Lower leg skin (tissue), 4 donors: ENCODE data around the gene TET2. TPM values are rescaled to one million over a fixed set of nuclear protein-coding genes. Genes with fewer than 3 reads are reported as not detected.

Source experiments
- DNase-seq, 2 donors: peaks; one replicate each; pipeline ENCODE4 v3.0.0-alpha.2; 2019; ENCODE audit warnings: low spot score in 2 of 2
- H3K4me3 ChIP-seq: fragments of 200-600 bp; sonication (generic); 2 replicates; pipeline ENCODE4 v1.5.1; 2017; ENCODE audit warnings: mild to moderate bottlenecking, low read depth; ENCODE audit not compliant: poor library complexity, severe bottlenecking
- POLR2A ChIP-seq, 2 donors: fragments of 450-650 bp; IDR thresholded peaks; one replicate each; pipeline ENCODE4 v1.6.1; 2016 to 2017; ENCODE audit warnings: antibody characterized with exemption in 2 of 2, mild to moderate bottlenecking in 1 of 2, moderate library complexity in 1 of 2
- WGBS, 2 donors: methylation state at CpG; one replicate each; pipeline ENCODE4 v1.1.5; 2018; 5-methylcytosine and 5-hydroxymethylcytosine counted together
- intact Hi-C: fragments of 100-400 bp; cut with DNase I; formaldehyde crosslinking; loops from one replicate; pipeline ENCODE4 v1.15.0; 2023; ENCODE audit warnings: low total_unique reads
- total RNA-seq, 4 donors: library from RNA; depleted of rRNA; stranded (reverse); fragments of >200 nt; gene quantifications; one replicate each; pipeline ENCODE4 v1.1.0, GENCODE V29; 2016
- TF ChIP-seq, protein P1 (sequence below), 3 donors: fragments of 450-650 bp; IDR thresholded peaks; one replicate each; pipeline ENCODE4 v1.5.1; 2016; ENCODE audit warnings: antibody characterized with exemption in 3 of 3, mild to moderate bottlenecking in 3 of 3, moderate library complexity in 2 of 3

The TET2 gene
- total RNA-seq, 4 donors from 2014 or later = 31.0 to 36.0 (median 32.8) TPM

GRCh38 chr4:105186701-105187161 lies 40.1 kb downstream of the TET2 start:
- no peak for TF ChIP-seq POLR2A (IDR thresholded peaks at IDR 0.05)
- TF ChIP-seq, protein P1, sequence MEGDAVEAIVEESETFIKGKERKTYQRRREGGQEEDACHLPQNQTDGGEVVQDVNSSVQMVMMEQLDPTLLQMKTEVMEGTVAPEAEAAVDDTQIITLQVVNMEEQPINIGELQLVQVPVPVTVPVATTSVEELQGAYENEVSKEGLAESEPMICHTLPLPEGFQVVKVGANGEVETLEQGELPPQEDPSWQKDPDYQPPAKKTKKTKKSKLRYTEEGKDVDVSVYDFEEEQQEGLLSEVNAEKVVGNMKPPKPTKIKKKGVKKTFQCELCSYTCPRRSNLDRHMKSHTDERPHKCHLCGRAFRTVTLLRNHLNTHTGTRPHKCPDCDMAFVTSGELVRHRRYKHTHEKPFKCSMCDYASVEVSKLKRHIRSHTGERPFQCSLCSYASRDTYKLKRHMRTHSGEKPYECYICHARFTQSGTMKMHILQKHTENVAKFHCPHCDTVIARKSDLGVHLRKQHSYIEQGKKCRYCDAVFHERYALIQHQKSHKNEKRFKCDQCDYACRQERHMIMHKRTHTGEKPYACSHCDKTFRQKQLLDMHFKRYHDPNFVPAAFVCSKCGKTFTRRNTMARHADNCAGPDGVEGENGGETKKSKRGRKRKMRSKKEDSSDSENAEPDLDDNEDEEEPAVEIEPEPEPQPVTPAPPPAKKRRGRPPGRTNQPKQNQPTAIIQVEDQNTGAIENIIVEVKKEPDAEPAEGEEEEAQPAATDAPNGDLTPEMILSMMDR (IDR thresholded peaks at IDR 0.05) = no peak
- DNase-seq = no peak
- intact Hi-C loops = no loop called here
- no peak overlapping the region for H3K4me3 ChIP-seq
- WGBS, 2 donors = 39 to 58% methylated on average over 2 of the region's 2 CpGs

DNA sequence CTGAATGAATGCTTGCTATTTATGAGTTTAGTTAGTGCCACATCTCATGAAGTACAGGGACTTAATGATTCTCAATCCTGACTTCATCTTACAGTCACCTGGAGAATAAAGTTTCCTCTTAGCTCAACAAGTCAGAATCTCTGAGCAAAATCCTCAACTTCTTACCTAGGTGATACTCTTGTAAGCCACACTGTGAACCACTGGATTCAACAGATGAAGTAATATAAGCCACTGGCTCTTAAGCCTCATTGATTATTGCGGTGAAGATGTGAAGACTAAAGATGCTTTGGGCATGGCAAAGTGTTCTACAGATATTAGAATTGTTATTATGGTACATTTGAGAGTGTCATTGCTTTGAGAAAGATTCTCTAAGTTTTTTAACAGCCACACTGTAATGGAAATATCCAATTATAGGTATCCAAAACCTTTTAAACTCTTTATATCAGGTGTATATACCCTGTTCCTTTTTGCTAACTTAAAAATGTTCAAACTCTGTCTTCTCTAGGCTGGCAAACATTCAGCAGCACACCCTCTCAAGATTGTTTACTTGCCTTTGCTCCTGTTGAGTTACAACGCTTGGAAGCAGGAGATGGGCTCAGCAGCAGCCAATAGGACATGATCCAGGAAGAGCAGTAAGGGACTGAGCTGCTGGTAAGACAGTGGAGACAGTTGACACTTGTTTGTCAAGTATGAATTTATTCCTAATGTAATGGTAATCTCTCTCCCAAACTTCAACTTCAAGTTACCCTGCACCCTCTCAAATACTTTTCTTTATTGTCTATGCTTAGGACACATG lies 43.4 kb downstream of the TET2 start:
- TF ChIP-seq, protein P1 (IDR thresholded peaks at IDR 0.05) = no peak
- TF ChIP-seq POLR2A (IDR thresholded peaks at IDR 0.05) = no peak
- intact Hi-C loops = no loop called here
- WGBS, 2 donors = 60 to 62% methylated on average over 2 of the region's 2 CpGs
- H3K4me3 ChIP-seq = no peak overlapping the region
- DNase-seq = no peak

DNA sequence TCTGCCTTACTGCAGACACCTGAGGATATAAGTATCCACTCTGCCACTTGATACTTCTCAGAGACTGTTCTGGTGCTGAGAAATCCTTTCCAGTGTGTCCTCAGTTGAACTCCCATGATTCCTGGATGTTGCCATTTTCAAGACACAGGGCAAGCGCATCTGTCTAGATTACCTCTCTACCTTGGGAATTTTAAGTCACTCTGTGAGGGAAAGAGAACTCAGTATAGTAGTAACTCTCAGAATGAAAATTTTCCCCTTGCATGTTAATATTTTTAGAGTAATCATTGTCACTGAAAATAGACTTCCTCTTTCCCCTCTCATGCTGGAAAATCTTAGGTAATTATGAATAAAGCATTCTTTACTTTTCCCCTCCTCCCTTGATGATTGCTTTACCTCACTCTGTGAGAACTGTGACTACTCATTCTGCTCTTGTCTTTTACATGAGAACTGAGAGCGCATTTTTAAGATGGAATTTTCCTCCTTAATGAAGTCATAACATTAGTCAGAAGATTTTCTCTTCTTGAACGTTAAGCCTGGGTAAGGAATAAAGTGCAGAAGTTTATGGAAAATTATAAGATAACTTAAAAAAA lies 45.0 kb downstream of the TET2 start:
- intact Hi-C loops = no loop called here
- no peak for DNase-seq
- TF ChIP-seq, protein P1 (IDR thresholded peaks at IDR 0.05) = no peak
- WGBS, 2 donors = 45 to 48% methylated on average over 3 of the region's 3 CpGs
- H3K4me3 ChIP-seq = no peak overlapping the region

DNA sequence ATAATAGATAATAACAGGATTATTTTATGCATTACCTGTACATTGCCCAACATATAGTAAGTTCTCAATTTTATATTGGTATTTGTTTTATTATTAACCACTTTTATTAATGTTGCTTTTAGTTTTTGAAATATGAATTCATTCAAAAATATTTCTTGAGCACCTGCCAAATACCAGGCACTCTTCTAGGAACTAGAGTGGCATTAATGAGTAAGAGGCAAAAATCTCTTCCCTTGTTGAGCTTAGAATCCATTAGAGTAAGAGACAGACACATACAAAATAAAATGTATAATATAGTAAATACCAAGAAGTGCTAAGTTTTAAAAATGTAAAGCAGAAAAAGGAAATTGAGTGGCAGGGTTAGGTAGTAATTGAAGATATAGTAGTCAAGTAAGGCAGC lies 45.8 kb downstream of the TET2 start:
- no peak for DNase-seq
- no peak overlapping the region for H3K4me3 ChIP-seq
- TF ChIP-seq, protein P1 (IDR thresholded peaks at IDR 0.05) = no peak
- TF ChIP-seq POLR2A (IDR thresholded peaks at IDR 0.05) = no peak
- intact Hi-C loops = no loop called here

GRCh38 chr4:105192910-105193309 lies 46.2 kb downstream of the TET2 start:
- DNase-seq = no peak
- TF ChIP-seq POLR2A (IDR thresholded peaks at IDR 0.05) = no peak
- TF ChIP-seq, protein P1 (IDR thresholded peaks at IDR 0.05) = no peak
- intact Hi-C loops = no loop called here
- no peak overlapping the region for H3K4me3 ChIP-seq
- WGBS, 2 donors = 76 to 81% methylated on average over 1 of the region's 1 CpG
